ENCODE results near the gene THRSP. TPM values are rescaled to one million over a fixed set of nuclear protein-coding genes. Genes with fewer than 3 reads are reported as not detected.
"Not testable (repeated sequence)": the region's sequence is repeated elsewhere in the genome, so short reads cannot be mapped to it uniquely, and the experiment has no call there.

Gene THRSP
- polyA plus RNA-seq, 1 of the 3 experiments (the other 2 are of a cell fraction), result not detected

- ChIA-PET POLR2A (no interaction called here), CTCF (interaction anchor here (2.0 kb wide), 1 partner anchor 31 kb away, joined by 8 read pairs; no protein-coding TSS in a partner anchor)
- Histone ChIP-seq H3K27ac (ENCODE audit: low read depth in 2 of 2, low read length in 1 of 2) (no peak overlapping the region), H2AFZ (ENCODE audit: low read depth) (no peak overlapping the region), H3F3A (replicated peaks; ENCODE audit: insufficient read depth) (peaks cover 7% of the 10 kb centered on the region), H3K4me1 (ENCODE audit: control insufficient read depth in 1 of 2, insufficient read depth in 2 of 2, low read depth in 1 of 2, low read length in 1 of 2) (peaks cover 8 to 18% of the 10 kb centered on the region in 2 experiments; a peak in 2 of 4 replicates), H3K9ac (no peak overlapping the region), H3K9me2 (no peaks in the 10 kb centered on the region), H3K27me3 (ENCODE audit: insufficient read depth) (no peaks in the 10 kb centered on the region), H4K20me1 (ENCODE audit: insufficient read depth) (peaks cover 23% of the 10 kb centered on the region), H3K4me3 (ENCODE audit: low read depth in 2 of 2, low read length in 1 of 2) (no peak overlapping the region), H3K9me3 (no peaks in the 10 kb centered on the region), H3K79me2 (ENCODE audit: insufficient read depth) (peaks cover 78% of the 10 kb centered on the region), H3K36me3 (replicated peaks in 1 of 2; ENCODE audit: control insufficient read depth in 1 of 2, insufficient read depth in 2 of 2, low read length in 1 of 2) (peaks cover 5 to 25% of the 10 kb centered on the region in 2 experiments), H3K4me2 (peak overlapping the region; percentile 80; the same call in 1 of the 2 replicates)
- WGBS (ENCODE audit: low lambda C conversion rate), result 85% methylated on average over 6 of the region's 6 CpGs
- DNase-seq, result no peak
- no peak for TF ChIP-seq FOXJ3 (CRISPR knock-in tag; IDR thresholded peaks at IDR 0.05)
- TF ChIP-seq ELF1 (IDR thresholded peaks at IDR 0.05), result no peak
- no peak for TF ChIP-seq USF2 (IDR thresholded peaks at IDR 0.05; ENCODE audit: borderline replicate concordance, low read depth, low read length)
- TF ChIP-seq TCF12 (IDR thresholded peaks at IDR 0.05), result no peak
- TF ChIP-seq, protein P1, sequence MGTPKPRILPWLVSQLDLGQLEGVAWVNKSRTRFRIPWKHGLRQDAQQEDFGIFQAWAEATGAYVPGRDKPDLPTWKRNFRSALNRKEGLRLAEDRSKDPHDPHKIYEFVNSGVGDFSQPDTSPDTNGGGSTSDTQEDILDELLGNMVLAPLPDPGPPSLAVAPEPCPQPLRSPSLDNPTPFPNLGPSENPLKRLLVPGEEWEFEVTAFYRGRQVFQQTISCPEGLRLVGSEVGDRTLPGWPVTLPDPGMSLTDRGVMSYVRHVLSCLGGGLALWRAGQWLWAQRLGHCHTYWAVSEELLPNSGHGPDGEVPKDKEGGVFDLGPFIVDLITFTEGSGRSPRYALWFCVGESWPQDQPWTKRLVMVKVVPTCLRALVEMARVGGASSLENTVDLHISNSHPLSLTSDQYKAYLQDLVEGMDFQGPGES (IDR thresholded peaks at IDR 0.05; ENCODE audit: low read depth, low read length), result no peak
Measured at GRCh38 chr11:78076733-78077403, 13.2 kb downstream of the THRSP start.

GRCh38 chr11:78077592-78077991 lies 13.9 kb downstream of the THRSP start:
- H3K27ac ChIP-seq (ENCODE audit: low read depth in 2 of 2, low read length in 1 of 2); H3K9me2 ChIP-seq; DNase-seq; H3K27me3 ChIP-seq (ENCODE audit: insufficient read depth); H3K9ac ChIP-seq; H3F3A ChIP-seq (replicated peaks; ENCODE audit: insufficient read depth); H2AFZ ChIP-seq (ENCODE audit: low read depth); POLR2A ChIA-PET; H3K9me3 ChIP-seq: not testable (repeated sequence)
- peaks cover 3 to 25% of the 10 kb centered on the region in 2 experiments for H3K36me3 ChIP-seq (replicated peaks in 1 of 2; ENCODE audit: control insufficient read depth in 1 of 2, insufficient read depth in 2 of 2, low read length in 1 of 2)
- CTCF ChIA-PET, result interaction anchor here (2.0 kb wide), 1 partner anchor 31 kb away, joined by 8 read pairs; no protein-coding TSS in a partner anchor
- 73% methylated on average over 4 of the region's 4 CpGs for WGBS (ENCODE audit: low lambda C conversion rate)
- peak overlapping the region; percentile 80 for H3K4me2 ChIP-seq
- H3K4me1 ChIP-seq (ENCODE audit: control insufficient read depth in 1 of 2, insufficient read depth in 2 of 2, low read depth in 1 of 2, low read length in 1 of 2), result peaks cover 8 to 18% of the 10 kb centered on the region in 2 experiments; a peak in 2 of 4 replicates
- peaks cover 23% of the 10 kb centered on the region for H4K20me1 ChIP-seq (ENCODE audit: insufficient read depth)
- peak overlapping the region in 1 of 2 experiments; percentile 95; a peak in 3 of 4 replicates for H3K4me3 ChIP-seq (ENCODE audit: low read depth in 2 of 2, low read length in 1 of 2)
- H3K79me2 ChIP-seq (ENCODE audit: insufficient read depth), result peaks cover 71% of the 10 kb centered on the region

All from SK-N-SH (cell line).